GM10266 (cell line): ENCODE measurements around the gene STRN.

Experiments
- DNase-seq: peaks from one replicate; pipeline ENCODE4 v3.0.0; 2012; ENCODE audit errors: extremely low spot score
- CTCF ChIP-seq: IDR thresholded peaks from 2 replicates; pipeline ENCODE4 v1.5.1; 2012; ENCODE audit warnings: mild to moderate bottlenecking, low read depth; ENCODE audit not compliant: control insufficient read depth, insufficient read depth; ENCODE audit errors: missing control alignments

Gene STRN

GRCh38 chr2:36869606-36870005, 96.7 kb downstream of the STRN start:
- DNase-seq = no peak

DNA sequence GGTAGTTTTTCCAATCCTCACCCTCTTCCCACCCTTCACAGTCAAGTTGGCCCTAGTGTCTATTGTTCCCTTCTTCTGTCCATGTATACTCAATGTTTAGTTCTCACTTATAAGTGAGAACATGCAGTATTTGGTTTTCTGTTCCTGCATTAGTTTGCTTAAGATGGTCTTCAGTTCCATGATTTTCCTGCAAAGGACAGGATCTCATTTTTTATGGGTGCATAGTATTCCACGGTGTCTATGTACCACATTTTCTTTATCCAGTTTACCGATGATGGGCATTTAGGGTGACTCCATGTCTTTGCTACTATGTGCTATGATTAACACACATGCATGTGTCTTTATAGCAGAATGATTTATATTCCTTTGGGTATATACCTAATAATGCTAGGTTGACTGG, 104.4 kb downstream of the STRN start:
- TF ChIP-seq CTCF = no peak
- DNase-seq = no peak

More at GRCh38 chr2:36869606-36870005, 96.7 kb downstream of the STRN start:
- no peak for TF ChIP-seq CTCF

GRCh38 chr2:36859366-36859792, 107.0 kb downstream of the STRN start:
- TF ChIP-seq CTCF = no peak
- no peak for DNase-seq

DNA sequence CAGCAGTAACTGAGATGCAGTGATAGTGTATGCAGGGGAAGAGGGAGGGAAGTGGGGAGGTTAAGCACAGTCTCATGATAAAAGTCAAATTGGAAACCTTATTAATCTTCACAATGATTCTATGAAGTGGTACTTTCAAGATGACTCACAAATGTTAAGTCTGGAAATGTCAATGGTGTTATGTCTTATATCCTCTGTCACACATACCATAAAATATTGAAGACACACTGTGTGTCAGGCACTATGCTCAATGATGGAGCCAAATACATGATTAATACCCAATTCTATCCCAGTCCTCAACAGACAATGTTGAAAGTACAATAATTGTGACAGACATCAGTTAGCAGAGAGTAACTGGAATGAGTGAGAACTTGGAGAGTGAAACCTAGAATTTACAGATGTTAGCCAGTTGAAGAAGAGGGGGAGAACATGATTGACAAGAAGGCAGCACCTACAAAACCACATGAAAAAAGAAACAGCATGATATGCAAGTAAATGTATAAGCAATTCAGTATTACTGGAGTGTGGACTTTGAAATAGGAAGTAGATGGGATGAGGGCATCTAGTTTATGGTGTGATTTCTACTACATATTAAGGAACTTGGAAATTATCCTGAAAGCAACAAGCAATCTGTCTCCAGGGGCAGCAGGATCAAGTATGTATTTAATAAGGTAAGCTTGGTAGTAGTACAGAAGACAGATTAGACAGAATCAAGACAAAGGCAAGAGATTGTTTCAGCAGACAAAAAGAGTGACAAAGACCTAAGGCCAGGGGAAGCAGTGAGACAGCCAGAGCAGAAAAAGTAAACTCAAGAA, 107.6 kb downstream of the STRN start:
- no peak for TF ChIP-seq CTCF
- no peak for DNase-seq

DNA sequence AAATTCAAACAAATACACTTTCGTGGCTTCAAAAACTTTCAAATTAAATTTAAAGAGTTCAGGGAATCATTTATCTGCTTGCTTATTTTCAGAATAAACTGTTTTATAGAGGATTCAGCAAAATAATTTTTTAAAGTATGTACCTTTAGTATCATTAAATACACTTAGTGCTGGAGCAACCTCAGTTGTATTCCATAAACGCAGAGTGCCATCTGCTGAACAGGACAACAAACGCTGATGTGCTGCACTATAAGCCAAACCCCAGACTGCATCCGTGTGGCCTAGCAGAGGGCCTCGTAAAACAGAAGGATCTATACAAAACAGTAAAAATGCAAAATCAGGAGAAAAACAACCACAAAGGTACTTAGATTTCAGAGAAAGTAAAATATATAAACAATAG, 108.6 kb downstream of the STRN start:
- no peak for DNase-seq
- no peak for TF ChIP-seq CTCF

DNA sequence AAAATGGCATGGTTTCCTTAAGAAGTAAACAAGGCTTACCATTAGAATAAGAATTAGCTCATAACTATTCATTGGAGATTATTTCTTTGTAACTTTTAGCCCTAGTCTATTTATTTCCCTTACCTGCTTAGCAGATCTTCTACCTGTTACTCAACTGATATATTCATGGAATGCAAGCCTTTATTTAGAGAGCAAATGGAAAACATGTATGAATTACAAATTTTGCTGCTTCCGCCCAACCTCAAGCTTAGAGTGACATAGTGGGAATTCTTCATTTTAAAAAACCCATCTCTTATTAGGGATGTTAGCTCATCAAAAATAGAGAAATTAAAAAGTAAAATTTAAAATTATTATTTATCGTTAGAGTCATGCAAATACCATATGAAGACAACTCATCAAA, 110.9 kb downstream of the STRN start:
- DNase-seq = no peak
- no peak for TF ChIP-seq CTCF

GRCh38 chr2:36854241-36854640, 112.1 kb downstream of the STRN start:
- TF ChIP-seq CTCF = no peak
- no peak for DNase-seq
